Measurements from ENCODE around the gene BCL2L13. TPM values are rescaled to one million over a fixed set of nuclear protein-coding genes. Genes with fewer than 3 reads are reported as not detected.

Gene BCL2L13
- total RNA-seq, 1 donor from 2014 or later, result 69.0 TPM

- no peak for DNase-seq (ENCODE audit: low read depth)
- H3K4me2 ChIP-seq (ENCODE audit: low read length), result no peak overlapping the region
- H2AFZ ChIP-seq (ENCODE audit: low read depth, low read length), result no peak overlapping the region
- Mint-ChIP-seq H3K9me3 (ENCODE audit: unreplicated experiment) (no peaks in the 10 kb centered on the region), H3K4me1 (ENCODE audit: low read depth, unreplicated experiment) (peaks cover 3% of the 10 kb centered on the region), H3K4me3 (ENCODE audit: unreplicated experiment) (no peak overlapping the region), H3K27me3 (ENCODE audit: low read depth, unreplicated experiment) (no peaks in the 10 kb centered on the region), H3K27ac (ENCODE audit: unreplicated experiment) (no peak overlapping the region), H3K36me3 (ENCODE audit: low read depth, unreplicated experiment) (peaks cover 17% of the 10 kb centered on the region)
- no peaks in the 10 kb centered on the region for H3K9me3 ChIP-seq (ENCODE audit: insufficient read depth, low read depth, low read length)
- no peak overlapping the region for H3K9ac ChIP-seq (ENCODE audit: low read length)
- peaks cover 30% of the 10 kb centered on the region for H3K79me2 ChIP-seq (ENCODE audit: insufficient read depth, low read length)
- no peak overlapping the region for H3K4me3 ChIP-seq (ENCODE audit: insufficient read depth, low read depth, low read length)
- no peak for TF ChIP-seq EZH2 (IDR thresholded peaks at IDR 0.05; ENCODE audit: insufficient read depth, low read length)
- TF ChIP-seq, protein P1, sequence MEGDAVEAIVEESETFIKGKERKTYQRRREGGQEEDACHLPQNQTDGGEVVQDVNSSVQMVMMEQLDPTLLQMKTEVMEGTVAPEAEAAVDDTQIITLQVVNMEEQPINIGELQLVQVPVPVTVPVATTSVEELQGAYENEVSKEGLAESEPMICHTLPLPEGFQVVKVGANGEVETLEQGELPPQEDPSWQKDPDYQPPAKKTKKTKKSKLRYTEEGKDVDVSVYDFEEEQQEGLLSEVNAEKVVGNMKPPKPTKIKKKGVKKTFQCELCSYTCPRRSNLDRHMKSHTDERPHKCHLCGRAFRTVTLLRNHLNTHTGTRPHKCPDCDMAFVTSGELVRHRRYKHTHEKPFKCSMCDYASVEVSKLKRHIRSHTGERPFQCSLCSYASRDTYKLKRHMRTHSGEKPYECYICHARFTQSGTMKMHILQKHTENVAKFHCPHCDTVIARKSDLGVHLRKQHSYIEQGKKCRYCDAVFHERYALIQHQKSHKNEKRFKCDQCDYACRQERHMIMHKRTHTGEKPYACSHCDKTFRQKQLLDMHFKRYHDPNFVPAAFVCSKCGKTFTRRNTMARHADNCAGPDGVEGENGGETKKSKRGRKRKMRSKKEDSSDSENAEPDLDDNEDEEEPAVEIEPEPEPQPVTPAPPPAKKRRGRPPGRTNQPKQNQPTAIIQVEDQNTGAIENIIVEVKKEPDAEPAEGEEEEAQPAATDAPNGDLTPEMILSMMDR (IDR thresholded peaks at IDR 0.05; ENCODE audit: insufficient read depth, low read depth, low read length), result no peak
- H4K20me1 ChIP-seq (ENCODE audit: insufficient read depth, low read length), result peaks cover 38% of the 10 kb centered on the region
- H3K27ac ChIP-seq (ENCODE audit: low read depth, low read length), result no peak overlapping the region
- peaks cover 38% of the 10 kb centered on the region for H3K36me3 ChIP-seq (ENCODE audit: insufficient read depth, low read length)
- H3K27me3 ChIP-seq (ENCODE audit: insufficient read depth, low read length), result no peaks in the 10 kb centered on the region
- no peak for FAIRE-seq
- H3K4me1 ChIP-seq (ENCODE audit: insufficient read depth, low read length), result no peaks in the 10 kb centered on the region
Measured at GRCh38 chr22:17601031-17601430, 37.5 kb upstream of the BCL2L13 start.

DNA sequence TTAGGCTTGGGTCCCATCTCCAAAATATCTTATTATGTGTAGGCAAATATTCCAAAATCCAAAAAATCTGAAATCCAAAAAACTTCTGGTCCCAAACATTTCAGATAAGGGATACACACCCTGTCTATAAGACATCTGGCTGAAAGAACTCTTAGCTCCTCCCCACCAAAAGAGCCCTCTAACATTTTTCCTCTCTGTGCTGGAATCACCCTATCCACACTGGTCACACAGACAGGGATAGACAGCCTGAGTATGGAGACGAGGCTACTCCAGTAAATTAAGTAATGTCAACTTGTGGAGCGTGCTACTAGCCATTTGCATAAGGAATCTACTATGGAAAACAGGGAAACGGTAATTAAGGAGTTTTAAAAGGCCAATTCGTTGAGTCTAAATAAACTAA is 34.9 kb upstream of the BCL2L13 start:
- H4K20me1 ChIP-seq (ENCODE audit: insufficient read depth, low read length), result peaks cover 52% of the 10 kb centered on the region
- H3K36me3 Mint-ChIP-seq (ENCODE audit: low read depth, unreplicated experiment), result peaks cover 7% of the 10 kb centered on the region
- H3K36me3 ChIP-seq (ENCODE audit: insufficient read depth, low read length), result peaks cover 25% of the 10 kb centered on the region
- no peak overlapping the region for H3K9ac ChIP-seq (ENCODE audit: low read length)
- no peaks in the 10 kb centered on the region for H3K4me1 ChIP-seq (ENCODE audit: insufficient read depth, low read length)
- H3K4me2 ChIP-seq (ENCODE audit: low read length), result no peak overlapping the region
- peaks cover 41% of the 10 kb centered on the region for H3K79me2 ChIP-seq (ENCODE audit: insufficient read depth, low read length)
- no peaks in the 10 kb centered on the region for H3K9me3 Mint-ChIP-seq (ENCODE audit: unreplicated experiment)
- H3K9me3 ChIP-seq (ENCODE audit: insufficient read depth, low read depth, low read length), result no peaks in the 10 kb centered on the region
- peaks cover 2% of the 10 kb centered on the region for H3K4me1 Mint-ChIP-seq (ENCODE audit: low read depth, unreplicated experiment)
- DNase-seq (ENCODE audit: low read depth) (no peak), FAIRE-seq (no peak)
- H3K4me3 ChIP-seq (ENCODE audit: insufficient read depth, low read depth, low read length), result no peak overlapping the region
- no peaks in the 10 kb centered on the region for H3K27me3 Mint-ChIP-seq (ENCODE audit: low read depth, unreplicated experiment)
- H3K27ac Mint-ChIP-seq (ENCODE audit: unreplicated experiment), result no peak overlapping the region
- no peak overlapping the region for H2AFZ ChIP-seq (ENCODE audit: low read depth, low read length)
- TF ChIP-seq EZH2 (IDR thresholded peaks at IDR 0.05; ENCODE audit: insufficient read depth, low read length), result no peak
- TF ChIP-seq, protein P1 (IDR thresholded peaks at IDR 0.05; ENCODE audit: insufficient read depth, low read depth, low read length), result no peak
- no peaks in the 10 kb centered on the region for H3K27me3 ChIP-seq (ENCODE audit: insufficient read depth, low read length)
- no peak overlapping the region for H3K4me3 Mint-ChIP-seq (ENCODE audit: unreplicated experiment)
- no peak overlapping the region for H3K27ac ChIP-seq (ENCODE audit: low read depth, low read length)

GRCh38 chr22:17606496-17606895 is 32.1 kb upstream of the BCL2L13 start:
- Histone ChIP-seq H3K9ac (ENCODE audit: low read length) (no peak overlapping the region), H2AFZ (ENCODE audit: low read depth, low read length) (no peak overlapping the region), H3K4me1 (ENCODE audit: insufficient read depth, low read length) (no peaks in the 10 kb centered on the region), H4K20me1 (ENCODE audit: insufficient read depth, low read length) (peaks cover 57% of the 10 kb centered on the region), H3K27me3 (ENCODE audit: insufficient read depth, low read length) (no peaks in the 10 kb centered on the region), H3K9me3 (ENCODE audit: insufficient read depth, low read depth, low read length) (no peaks in the 10 kb centered on the region), H3K79me2 (ENCODE audit: insufficient read depth, low read length) (peaks cover 49% of the 10 kb centered on the region), H3K4me3 (ENCODE audit: insufficient read depth, low read depth, low read length) (no peak overlapping the region), H3K36me3 (ENCODE audit: insufficient read depth, low read length) (peaks cover 24% of the 10 kb centered on the region), H3K4me2 (ENCODE audit: low read length) (no peak overlapping the region), H3K27ac (ENCODE audit: low read depth, low read length) (no peak overlapping the region)
- FAIRE-seq (no peak), DNase-seq (ENCODE audit: low read depth) (no peak)
- no peaks in the 10 kb centered on the region for H3K27me3 Mint-ChIP-seq (ENCODE audit: low read depth, unreplicated experiment)
- peaks cover 2% of the 10 kb centered on the region for H3K4me1 Mint-ChIP-seq (ENCODE audit: low read depth, unreplicated experiment)
- H3K9me3 Mint-ChIP-seq (ENCODE audit: unreplicated experiment), result no peaks in the 10 kb centered on the region
- peaks cover 6% of the 10 kb centered on the region for H3K36me3 Mint-ChIP-seq (ENCODE audit: low read depth, unreplicated experiment)
- no peak overlapping the region for H3K4me3 Mint-ChIP-seq (ENCODE audit: unreplicated experiment)
- TF ChIP-seq, protein P1 (IDR thresholded peaks at IDR 0.05; ENCODE audit: insufficient read depth, low read depth, low read length), result no peak
- no peak for TF ChIP-seq EZH2 (IDR thresholded peaks at IDR 0.05; ENCODE audit: insufficient read depth, low read length)
- H3K27ac Mint-ChIP-seq (ENCODE audit: unreplicated experiment), result no peak overlapping the region
